Keratinocyte (primary cell): Measurements from ENCODE around the gene ID4. TPM values are rescaled to one million over a fixed set of nuclear protein-coding genes. Genes with fewer than 3 reads are reported as not detected.

Experiments used
- DNase-seq: peaks from one replicate; pipeline ENCODE4 v3.0.0-alpha.2; 2011; ENCODE audit warnings: low read depth, missing footprints, low spot score
- FAIRE-seq: peaks from 2 replicates; lab custom pipeline; 2011; peaks lifted over from hg19 to GRCh38; lab: Jason Lieb, UNC
- H2AFZ ChIP-seq: 2 replicates; pipeline ENCODE4 v1.6.0; 2012; ENCODE audit warnings: low read length, control low read depth, inconsistent platforms; ENCODE audit not compliant: control insufficient read depth
- H3K27ac ChIP-seq: 2 replicates; pipeline ENCODE4 v1.5.1; 2011; ENCODE audit warnings: low read length; ENCODE audit not compliant: control insufficient read depth, insufficient read depth
- H3K27me3 ChIP-seq: 3 replicates; pipeline ENCODE4 v1.6.0; 2011; ENCODE audit warnings: low read length; ENCODE audit not compliant: control insufficient read depth, insufficient read depth; ENCODE audit errors: extremely low read depth
- H3K36me3 ChIP-seq, 2 experiments: 2 replicates in 1 of 2; 3 replicates in 1 of 2; pipeline ENCODE4 v1.5.1; 2011; ENCODE audit warnings: low read length in 2 of 2, mild to moderate bottlenecking in 1 of 2; ENCODE audit not compliant: control insufficient read depth in 2 of 2, insufficient read depth in 2 of 2; ENCODE audit errors: extremely low read depth in 1 of 2
- H3K4me1 ChIP-seq: 3 replicates; pipeline ENCODE4 v1.5.1; 2011; ENCODE audit warnings: low read length; ENCODE audit not compliant: control insufficient read depth, insufficient read depth; ENCODE audit errors: extremely low read depth
- H3K4me2 ChIP-seq: 3 replicates; pipeline ENCODE4 v1.6.0; 2011; ENCODE audit warnings: low read depth, low read length; ENCODE audit not compliant: control insufficient read depth, insufficient read depth; ENCODE audit errors: extremely low read depth
- H3K4me3 ChIP-seq, 3 experiments: fragments of 200-600 bp in 1 of 3; sonication (generic) in 1 of 3; 2 replicates in 2 of 3; 3 replicates in 1 of 3; pipeline ENCODE4 v1.5.1; 2011 to 2016; ENCODE audit warnings: low read length in 3 of 3, mild to moderate bottlenecking in 3 of 3, control low read depth in 2 of 3, inconsistent platforms in 1 of 3, low read depth in 1 of 3, mixed read lengths in 1 of 3, mixed run types in 1 of 3, moderate library complexity in 1 of 3; ENCODE audit not compliant: control insufficient read depth in 2 of 3, insufficient read depth in 2 of 3; ENCODE audit errors: extremely low read depth in 1 of 3
- H3K79me2 ChIP-seq: 2 replicates; pipeline ENCODE4 v1.6.0; 2012; ENCODE audit warnings: low read length; ENCODE audit not compliant: control insufficient read depth, insufficient read depth
- H3K9ac ChIP-seq: 3 replicates; pipeline ENCODE4 v1.6.0; 2011; ENCODE audit warnings: low read length; ENCODE audit not compliant: control insufficient read depth, insufficient read depth; ENCODE audit errors: extremely low read depth
- H3K9me1 ChIP-seq: 3 replicates; pipeline ENCODE4 v1.6.0; 2011; ENCODE audit warnings: low read length; ENCODE audit not compliant: control insufficient read depth, insufficient read depth; ENCODE audit errors: extremely low read depth
- H3K9me3 ChIP-seq: 2 replicates; pipeline ENCODE4 v1.5.1; 2012; ENCODE audit warnings: low read depth, low read length; ENCODE audit not compliant: control insufficient read depth
- H4K20me1 ChIP-seq: 3 replicates; pipeline ENCODE4 v1.6.0; 2011; ENCODE audit warnings: low read length; ENCODE audit not compliant: control insufficient read depth, insufficient read depth; ENCODE audit errors: extremely low read depth
- EZH2 ChIP-seq: IDR thresholded peaks from one replicate; pipeline ENCODE4 v1.6.1; 2012; ENCODE audit warnings: inconsistent platforms, mild to moderate bottlenecking, low read length, moderate library complexity
- dilution Hi-C: fragments of 300-500 bp; cut with MboI; formaldehyde crosslinking; loops from one replicate; pipeline ENCODE4 v1.7.0; 2020; ENCODE audit warnings: low sequenced_read_pairs; ENCODE audit not compliant: extremely low pct_ligation_motif_present
- polyA plus RNA-seq, 5 experiments: library from polyadenylated mRNA; depleted of rRNA in 3 of 5; stranded (reverse) in 3 of 5; stranded (forward) in 1 of 5; unstranded in 1 of 5; fragments of >200 nt; gene quantifications; 1 replicate in 1 of 5; 2 replicates in 3 of 5; 3 replicates in 1 of 5; pipeline versions ENCODE4 v1.2.1 to v1.2.3, GENCODE V29; 2011 to 2012; ENCODE audit warnings: missing spikeins in 2 of 5, low read depth in 1 of 5, low replicate concordance in 1 of 5
- TF ChIP-seq, protein P1 (sequence below), 3 experiments: IDR thresholded peaks in 1 of 3; conservative IDR thresholded peaks in 1 of 3; optimal IDR thresholded peaks in 1 of 3; 2 replicates in 2 of 3; 3 replicates in 1 of 3; pipeline versions ENCODE3 to v1.5.1; 2011; ENCODE audit warnings: low read length in 3 of 3, mild to moderate bottlenecking in 3 of 3, moderate library complexity in 2 of 3, control low read depth in 1 of 3, inconsistent platforms in 1 of 3; ENCODE audit not compliant: insufficient read depth in 2 of 3; ENCODE audit errors: extremely low read depth in 1 of 3

ID4 gene
- polyA plus RNA-seq, 1 donor (not counting 4 experiments of a cell fraction or from before 2014, with no cell fraction given) = 0.41 TPM

DNA sequence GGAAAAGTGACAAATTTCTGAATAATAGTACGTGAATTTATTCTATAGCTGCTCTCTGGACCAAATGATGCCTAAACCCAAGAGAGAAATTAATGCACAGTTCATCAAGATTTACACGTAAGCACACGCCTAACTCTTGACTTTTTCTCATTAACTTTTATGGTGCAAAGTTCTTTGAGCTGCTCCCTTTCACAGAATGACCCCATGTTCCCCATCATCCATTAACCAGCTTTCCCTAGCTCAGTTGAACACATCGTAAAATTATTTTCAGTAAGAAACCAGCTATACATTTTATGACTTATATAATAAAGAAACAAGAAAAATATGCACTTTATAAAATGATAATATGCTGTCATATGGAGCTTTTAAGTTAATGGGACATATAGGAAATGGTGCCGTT lies 54.3 kb downstream of the ID4 start:
- no peak overlapping the region for H2AFZ ChIP-seq
- dilution Hi-C loops = no loop called here
- H3K27me3 ChIP-seq = no peaks in the 10 kb centered on the region
- TF ChIP-seq, protein P1, sequence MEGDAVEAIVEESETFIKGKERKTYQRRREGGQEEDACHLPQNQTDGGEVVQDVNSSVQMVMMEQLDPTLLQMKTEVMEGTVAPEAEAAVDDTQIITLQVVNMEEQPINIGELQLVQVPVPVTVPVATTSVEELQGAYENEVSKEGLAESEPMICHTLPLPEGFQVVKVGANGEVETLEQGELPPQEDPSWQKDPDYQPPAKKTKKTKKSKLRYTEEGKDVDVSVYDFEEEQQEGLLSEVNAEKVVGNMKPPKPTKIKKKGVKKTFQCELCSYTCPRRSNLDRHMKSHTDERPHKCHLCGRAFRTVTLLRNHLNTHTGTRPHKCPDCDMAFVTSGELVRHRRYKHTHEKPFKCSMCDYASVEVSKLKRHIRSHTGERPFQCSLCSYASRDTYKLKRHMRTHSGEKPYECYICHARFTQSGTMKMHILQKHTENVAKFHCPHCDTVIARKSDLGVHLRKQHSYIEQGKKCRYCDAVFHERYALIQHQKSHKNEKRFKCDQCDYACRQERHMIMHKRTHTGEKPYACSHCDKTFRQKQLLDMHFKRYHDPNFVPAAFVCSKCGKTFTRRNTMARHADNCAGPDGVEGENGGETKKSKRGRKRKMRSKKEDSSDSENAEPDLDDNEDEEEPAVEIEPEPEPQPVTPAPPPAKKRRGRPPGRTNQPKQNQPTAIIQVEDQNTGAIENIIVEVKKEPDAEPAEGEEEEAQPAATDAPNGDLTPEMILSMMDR (optimal IDR thresholded peaks at IDR 0.05 in 1 of 3, IDR thresholded peaks at IDR 0.05 in 1 of 3, conservative IDR thresholded peaks at IDR 0.05 in 1 of 3; ENCODE audit: extremely low read depth in 1 of 3, insufficient read depth in 2 of 3, low read length in 3 of 3) = no peak
- no peak for TF ChIP-seq EZH2
- H4K20me1 ChIP-seq = no peaks in the 10 kb centered on the region
- no peak overlapping the region for H3K27ac ChIP-seq
- no peaks in the 10 kb centered on the region for H3K36me3 ChIP-seq
- H3K4me1 ChIP-seq = peaks cover 12% of the 10 kb centered on the region
- H3K4me2 ChIP-seq = no peak overlapping the region
- H3K9me1 ChIP-seq = no peaks in the 10 kb centered on the region
- FAIRE-seq = no peak
- no peaks in the 10 kb centered on the region for H3K9me3 ChIP-seq
- DNase-seq = no peak
- H3K4me3 ChIP-seq = no peak overlapping the region
- no peak overlapping the region for H3K9ac ChIP-seq
- no peaks in the 10 kb centered on the region for H3K79me2 ChIP-seq
